Astrocyte (in vitro differentiated cells and primary cell): Measurements from ENCODE around the gene ZMYM3.

Experiments
- EZH2 ChIP-seq: IDR thresholded peaks from 2 replicates; pipeline ENCODE4 v1.6.1; 2012; ENCODE audit warnings: mild to moderate bottlenecking, low read length, inconsistent platforms; ENCODE audit not compliant: insufficient read depth
- TF ChIP-seq, protein P1 (sequence below): IDR thresholded peaks from 2 replicates; pipeline ENCODE4 v1.5.1; 2011; ENCODE audit warnings: low read depth, mild to moderate bottlenecking, inconsistent platforms, low read length, moderate library complexity; ENCODE audit not compliant: insufficient read depth

DNA sequence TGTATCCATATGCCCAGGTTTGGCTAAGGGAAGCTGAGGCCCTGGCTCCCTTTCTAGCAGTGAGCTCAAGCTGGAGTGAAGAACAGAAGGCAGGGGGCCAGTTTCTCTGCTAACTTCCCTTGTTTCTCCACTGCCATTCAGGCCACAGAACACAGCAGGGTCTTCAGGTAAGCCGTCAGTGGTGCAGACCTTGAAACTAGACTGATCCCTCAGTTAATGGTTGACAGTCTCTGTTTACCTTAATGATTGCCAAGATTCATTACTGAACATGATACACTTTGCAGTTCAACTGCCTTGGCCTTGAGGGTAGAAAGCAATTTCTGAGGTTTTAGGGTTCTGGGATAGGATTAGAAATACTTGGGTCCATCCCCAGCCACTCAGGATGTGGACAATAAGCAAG, 39.8 kb downstream of the ZMYM3 start:
- TF ChIP-seq, protein P1, sequence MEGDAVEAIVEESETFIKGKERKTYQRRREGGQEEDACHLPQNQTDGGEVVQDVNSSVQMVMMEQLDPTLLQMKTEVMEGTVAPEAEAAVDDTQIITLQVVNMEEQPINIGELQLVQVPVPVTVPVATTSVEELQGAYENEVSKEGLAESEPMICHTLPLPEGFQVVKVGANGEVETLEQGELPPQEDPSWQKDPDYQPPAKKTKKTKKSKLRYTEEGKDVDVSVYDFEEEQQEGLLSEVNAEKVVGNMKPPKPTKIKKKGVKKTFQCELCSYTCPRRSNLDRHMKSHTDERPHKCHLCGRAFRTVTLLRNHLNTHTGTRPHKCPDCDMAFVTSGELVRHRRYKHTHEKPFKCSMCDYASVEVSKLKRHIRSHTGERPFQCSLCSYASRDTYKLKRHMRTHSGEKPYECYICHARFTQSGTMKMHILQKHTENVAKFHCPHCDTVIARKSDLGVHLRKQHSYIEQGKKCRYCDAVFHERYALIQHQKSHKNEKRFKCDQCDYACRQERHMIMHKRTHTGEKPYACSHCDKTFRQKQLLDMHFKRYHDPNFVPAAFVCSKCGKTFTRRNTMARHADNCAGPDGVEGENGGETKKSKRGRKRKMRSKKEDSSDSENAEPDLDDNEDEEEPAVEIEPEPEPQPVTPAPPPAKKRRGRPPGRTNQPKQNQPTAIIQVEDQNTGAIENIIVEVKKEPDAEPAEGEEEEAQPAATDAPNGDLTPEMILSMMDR: no peak
- TF ChIP-seq EZH2: no peak
